ENCODE measurements around the gene FBXL7. TPM values are rescaled to one million over a fixed set of nuclear protein-coding genes. Genes with fewer than 3 reads are reported as not detected.

FBXL7 gene
- total and polyA plus RNA-seq, 2 experiments from 2014 or later = 4.5 to 15.2 TPM

DNA sequence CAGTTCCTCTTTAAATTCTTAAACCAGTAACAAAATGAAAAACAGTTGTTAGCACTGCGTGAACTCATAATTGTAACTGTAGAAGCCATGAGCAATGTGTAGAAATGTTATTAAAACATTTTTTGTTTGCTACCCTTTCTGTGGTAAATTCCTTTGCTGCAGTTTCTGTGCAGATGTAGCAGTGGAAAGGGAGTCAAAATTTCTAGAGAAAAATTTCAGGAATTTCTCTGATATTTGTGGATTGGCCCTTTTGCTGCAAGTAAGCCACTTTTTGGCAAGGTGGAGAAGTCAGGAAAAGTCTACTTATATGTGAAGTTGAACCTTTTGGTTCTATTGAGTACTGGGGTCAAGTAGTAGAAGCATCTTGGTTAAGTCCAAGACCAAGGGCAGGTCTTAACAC lies 10.1 kb downstream of the FBXL7 start (continued):
- TF ChIP-seq REST (IDR thresholded peaks at IDR 0.05; ENCODE audit: unreplicated experiment) = no peak
- TF ChIP-seq, protein P1, sequence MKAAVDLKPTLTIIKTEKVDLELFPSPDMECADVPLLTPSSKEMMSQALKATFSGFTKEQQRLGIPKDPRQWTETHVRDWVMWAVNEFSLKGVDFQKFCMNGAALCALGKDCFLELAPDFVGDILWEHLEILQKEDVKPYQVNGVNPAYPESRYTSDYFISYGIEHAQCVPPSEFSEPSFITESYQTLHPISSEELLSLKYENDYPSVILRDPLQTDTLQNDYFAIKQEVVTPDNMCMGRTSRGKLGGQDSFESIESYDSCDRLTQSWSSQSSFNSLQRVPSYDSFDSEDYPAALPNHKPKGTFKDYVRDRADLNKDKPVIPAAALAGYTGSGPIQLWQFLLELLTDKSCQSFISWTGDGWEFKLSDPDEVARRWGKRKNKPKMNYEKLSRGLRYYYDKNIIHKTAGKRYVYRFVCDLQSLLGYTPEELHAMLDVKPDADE (IDR thresholded peaks at IDR 0.05) = no peak
- TF ChIP-seq ZNF114 (CRISPR knock-in tag; IDR thresholded peaks at IDR 0.05) = no peak
- TF ChIP-seq EZH2 (IDR thresholded peaks at IDR 0.05; ENCODE audit: low read depth, unreplicated experiment) = no peak
- TF ChIP-seq EZH2phosphoT487 (IDR thresholded peaks at IDR 0.05; ENCODE audit: unreplicated experiment) = no peak
- TF ChIP-seq STAT1 (IDR thresholded peaks at IDR 0.05; ENCODE audit: unreplicated experiment) = no peak

GRCh38 chr5:15510831-15511230 lies 10.9 kb downstream of the FBXL7 start:
- Histone ChIP-seq H2AFZ (no peak overlapping the region), H3K79me2 (replicated peaks; ENCODE audit: insufficient read depth) (peaks cover 91% of the 10 kb centered on the region), H3K4me3 (no peak overlapping the region), H3F3A (replicated peaks; ENCODE audit: low read depth) (no peaks in the 10 kb centered on the region), H3K9me2 (ENCODE audit: insufficient read depth) (no peaks in the 10 kb centered on the region), H4K20me1 (replicated peaks; ENCODE audit: insufficient read depth) (peaks cover 8% of the 10 kb centered on the region; the same call in 1 of the 2 replicates), H3K36me3 (ENCODE audit: insufficient read depth) (no peaks in the 10 kb centered on the region), H3K4me1 (ENCODE audit: insufficient read depth) (peaks cover 32% of the 10 kb centered on the region), H3K27ac (ENCODE audit: low read depth) (no peak overlapping the region), H3K4me2 (no peak overlapping the region), H3K27me3 (ENCODE audit: insufficient read depth) (no peaks in the 10 kb centered on the region)
- Mint-ChIP-seq H3K4me1 (peaks cover 24% of the 10 kb centered on the region), H3K4me3 (no peak overlapping the region), H3K9me3 (no peaks in the 10 kb centered on the region), H3K36me3 (ENCODE audit: low read depth) (no peaks in the 10 kb centered on the region), H3K27ac (no peak overlapping the region), H3K27me3 (ENCODE audit: insufficient read depth, low read depth, poor library complexity) (peaks cover 2% of the 10 kb centered on the region)
- ATAC-seq (no peak), DNase-seq (ENCODE audit: low spot score) (no peak)
- TF ChIP-seq POLR2AphosphoS5 (IDR thresholded peaks at IDR 0.05; ENCODE audit: low read depth) (no peak), ZNF114 (CRISPR knock-in tag; IDR thresholded peaks at IDR 0.05) (no peak), EZH2phosphoT487 (IDR thresholded peaks at IDR 0.05; ENCODE audit: unreplicated experiment) (no peak), NANOG (IDR thresholded peaks at IDR 0.05; ENCODE audit: borderline replicate concordance) (no peak), JUNB (IDR thresholded peaks at IDR 0.05; ENCODE audit: unreplicated experiment) (no peak), EZH2 (IDR thresholded peaks at IDR 0.05; ENCODE audit: low read depth, unreplicated experiment) (no peak), REST (IDR thresholded peaks at IDR 0.05; ENCODE audit: unreplicated experiment) (no peak), ZNF462 (CRISPR knock-in tag; IDR thresholded peaks at IDR 0.05) (no peak)
